HG03378 (cell line): ENCODE data around the gene FURIN.
"Not testable (repeated sequence)": the region's sequence is repeated elsewhere in the genome, so short reads cannot be mapped to it uniquely, and the experiment has no call there.

ENCODE experiments used
- ATAC-seq: cut with Tn5 transposase; IDR thresholded peaks from one replicate; pipeline ENCODE4 v1.9.1; 2021; ENCODE audit warnings: mild to moderate bottlenecking, moderate library complexity; ENCODE audit not compliant: unreplicated experiment

Gene FURIN

GRCh38 chr15:90901175-90902039, 33.0 kb downstream of the FURIN start:
- ATAC-seq = no peak

GRCh38 chr15:90902040-90902839, 33.9 kb downstream of the FURIN start:
- ATAC-seq = peak; percentile 62

- peak; percentile 65 for ATAC-seq
These were observed 34.7 kb downstream of the FURIN start, which contains the start of gene MAN2A2 for GRCh38 chr15:90902840-90903732. Gene MAN2A2, plus strand, starts transcription at chr15:90903302. Its CDS starts 906 bp downstream, at chr15:90904208.

- no peak for ATAC-seq
These were observed 35.5 kb downstream of the FURIN start for GRCh38 chr15:90903733-90904536.

GRCh38 chr15:90904746-90905145, 36.4 kb downstream of the FURIN start:
- ATAC-seq = no peak

- ATAC-seq = no peak
These were observed 37.2 kb downstream of the FURIN start for GRCh38 chr15:90905306-90906180.

GRCh38 chr15:90906181-90906849, 37.9 kb downstream of the FURIN start:
- ATAC-seq = no peak

- ATAC-seq = no peak
These were observed 38.8 kb downstream of the FURIN start for GRCh38 chr15:90907051-90907660.

GRCh38 chr15:90907838-90908507, 39.6 kb downstream of the FURIN start:
- no peak for ATAC-seq

GRCh38 chr15:90909449-90909848, 41.1 kb downstream of the FURIN start:
- not testable (repeated sequence) for ATAC-seq

- no peak for ATAC-seq
These were observed 41.6 kb downstream of the FURIN start for GRCh38 chr15:90909976-90910375.

- no peak for ATAC-seq
These were observed 42.3 kb downstream of the FURIN start for GRCh38 chr15:90910441-90911301.

- ATAC-seq = no peak
These were observed 42.9 kb downstream of the FURIN start for GRCh38 chr15:90911302-90911623.

- ATAC-seq = no peak
These were observed 43.8 kb downstream of the FURIN start for GRCh38 chr15:90911906-90912769.

- no peak for ATAC-seq
These were observed 44.3 kb downstream of the FURIN start for GRCh38 chr15:90912770-90913075.

- no peak for ATAC-seq
These were observed 45.1 kb downstream of the FURIN start for GRCh38 chr15:90913398-90913944.
